ENCODE results near the gene CRIM1.

DNA sequence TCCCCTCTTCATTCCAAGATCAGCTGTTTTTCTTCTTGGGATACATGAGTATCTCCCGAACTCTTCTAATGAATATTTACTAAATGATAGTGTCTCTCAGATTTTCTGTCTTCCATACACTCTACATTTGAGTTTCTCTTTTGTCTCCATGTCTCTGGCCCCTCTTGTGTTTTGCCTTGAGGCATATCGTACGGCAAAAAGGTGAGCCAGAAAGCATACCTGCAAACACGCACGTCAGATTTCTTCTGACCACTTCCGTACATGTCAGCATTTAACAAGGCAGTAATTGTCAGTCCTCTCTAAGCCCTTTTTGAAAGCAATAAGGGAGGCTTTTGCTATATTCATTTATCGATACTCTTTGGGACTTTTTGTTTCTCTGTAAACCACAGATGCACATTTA is 160.0 kb downstream of the CRIM1 start:
- TF ChIP-seq, protein P1, sequence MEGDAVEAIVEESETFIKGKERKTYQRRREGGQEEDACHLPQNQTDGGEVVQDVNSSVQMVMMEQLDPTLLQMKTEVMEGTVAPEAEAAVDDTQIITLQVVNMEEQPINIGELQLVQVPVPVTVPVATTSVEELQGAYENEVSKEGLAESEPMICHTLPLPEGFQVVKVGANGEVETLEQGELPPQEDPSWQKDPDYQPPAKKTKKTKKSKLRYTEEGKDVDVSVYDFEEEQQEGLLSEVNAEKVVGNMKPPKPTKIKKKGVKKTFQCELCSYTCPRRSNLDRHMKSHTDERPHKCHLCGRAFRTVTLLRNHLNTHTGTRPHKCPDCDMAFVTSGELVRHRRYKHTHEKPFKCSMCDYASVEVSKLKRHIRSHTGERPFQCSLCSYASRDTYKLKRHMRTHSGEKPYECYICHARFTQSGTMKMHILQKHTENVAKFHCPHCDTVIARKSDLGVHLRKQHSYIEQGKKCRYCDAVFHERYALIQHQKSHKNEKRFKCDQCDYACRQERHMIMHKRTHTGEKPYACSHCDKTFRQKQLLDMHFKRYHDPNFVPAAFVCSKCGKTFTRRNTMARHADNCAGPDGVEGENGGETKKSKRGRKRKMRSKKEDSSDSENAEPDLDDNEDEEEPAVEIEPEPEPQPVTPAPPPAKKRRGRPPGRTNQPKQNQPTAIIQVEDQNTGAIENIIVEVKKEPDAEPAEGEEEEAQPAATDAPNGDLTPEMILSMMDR (IDR thresholded peaks at IDR 0.05; ENCODE audit: low read length): no peak
- no peak for TF ChIP-seq EZH2 (optimal IDR thresholded peaks at IDR 0.05; ENCODE audit: low read depth, low read length)
